ENCODE results near the gene CD300A. TPM values are rescaled to one million over a fixed set of nuclear protein-coding genes. Genes with fewer than 3 reads are reported as not detected.
A peak's percentile ranks its signal among the peaks of the same experiment; 100 is the strongest.

The CD300A gene
- total RNA-seq, 1 experiment from 2014 or later = not detected

DNA sequence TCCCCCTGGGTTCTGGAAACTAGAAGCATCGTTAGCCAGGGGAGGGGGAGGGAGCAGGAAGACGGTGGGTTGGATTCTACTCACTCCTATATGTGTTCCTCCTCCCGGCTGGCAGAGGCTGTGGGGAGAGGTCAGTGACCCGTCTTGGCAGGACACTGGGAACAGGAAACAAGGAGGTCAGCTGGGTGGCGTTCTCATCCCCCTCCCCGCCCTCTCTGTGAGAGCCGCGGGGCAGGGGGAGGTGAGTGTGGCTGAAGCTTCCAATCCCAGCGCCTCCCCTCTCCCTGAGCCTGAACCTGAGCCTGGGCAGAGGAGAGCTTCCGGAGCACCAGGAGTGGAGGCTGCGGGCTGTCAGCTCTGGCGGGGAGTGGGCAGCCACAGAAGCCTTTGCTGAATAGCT is 22.0 kb upstream of the CD300A start:
- Histone ChIP-seq H3K4me3 (no peak overlapping the region), H3K27ac (no peak overlapping the region), H3K36me3 (peaks cover 4% of the 10 kb centered on the region), H3K9me3 (replicated peaks) (no peaks in the 10 kb centered on the region), H3K27me3 (replicated peaks) (no peaks in the 10 kb centered on the region), H3K4me1 (replicated peaks) (peaks cover 10% of the 10 kb centered on the region)
- no peak for DNase-seq (ENCODE audit: low read depth in 1 of 2, low spot score in 2 of 2)

- no peaks in the 10 kb centered on the region for H3K9me3 ChIP-seq (replicated peaks)
- H3K27me3 ChIP-seq (replicated peaks) = no peaks in the 10 kb centered on the region
- H3K4me1 ChIP-seq (replicated peaks) = peaks cover 14% of the 10 kb centered on the region
- no peak overlapping the region for H3K4me3 ChIP-seq
- DNase-seq (ENCODE audit: low read depth in 1 of 2, low spot score in 2 of 2) = no peak
- H3K36me3 ChIP-seq = peaks cover 4% of the 10 kb centered on the region
- H3K27ac ChIP-seq = no peak overlapping the region
Observed at GRCh38 chr17:74445158-74445557, 21.3 kb upstream of the CD300A start.

GRCh38 chr17:74446551-74447500 is 19.6 kb upstream of the CD300A start:
- H3K27me3 ChIP-seq (replicated peaks) = no peaks in the 10 kb centered on the region
- no peak overlapping the region for H3K4me3 ChIP-seq
- H3K36me3 ChIP-seq = peaks cover 4% of the 10 kb centered on the region
- no peaks in the 10 kb centered on the region for H3K9me3 ChIP-seq (replicated peaks)
- no peak overlapping the region for H3K27ac ChIP-seq
- no peak for DNase-seq (ENCODE audit: low read depth in 1 of 2, low spot score in 2 of 2)
- H3K4me1 ChIP-seq (replicated peaks) = peaks cover 14% of the 10 kb centered on the region

DNA sequence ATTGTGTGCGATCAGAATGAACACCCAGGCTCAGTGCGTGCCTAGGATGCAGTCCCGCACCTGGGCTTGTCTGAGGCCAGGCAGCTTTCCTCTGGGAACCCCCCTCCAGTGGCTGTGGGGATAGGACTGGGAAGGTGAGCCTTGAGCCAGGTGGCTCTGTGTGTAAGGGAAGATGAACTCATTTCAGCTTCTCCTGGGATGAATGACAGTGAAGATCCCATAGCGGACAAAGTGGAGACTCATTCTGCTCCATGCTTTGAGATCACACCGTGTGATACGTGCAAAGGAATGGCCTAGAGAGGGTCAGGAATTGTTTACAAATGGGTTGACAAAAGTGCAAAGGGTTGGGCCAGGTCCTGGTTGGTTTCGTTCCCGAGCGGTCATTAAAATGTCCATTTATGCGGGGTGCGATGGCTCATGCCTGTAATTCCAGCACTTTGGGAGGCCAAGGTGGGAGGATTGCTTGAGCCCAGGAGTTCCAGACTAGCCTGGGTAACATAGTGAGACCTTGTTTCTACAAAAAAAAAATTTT is 18.7 kb upstream of the CD300A start:
- H3K27ac ChIP-seq = no peak overlapping the region
- no peaks in the 10 kb centered on the region for H3K9me3 ChIP-seq (replicated peaks)
- peaks cover 14% of the 10 kb centered on the region for H3K4me1 ChIP-seq (replicated peaks)
- peaks cover 4% of the 10 kb centered on the region for H3K36me3 ChIP-seq
- H3K4me3 ChIP-seq = no peak overlapping the region
- no peak for DNase-seq (ENCODE audit: low read depth in 1 of 2, low spot score in 2 of 2)
- no peaks in the 10 kb centered on the region for H3K27me3 ChIP-seq (replicated peaks)

DNA sequence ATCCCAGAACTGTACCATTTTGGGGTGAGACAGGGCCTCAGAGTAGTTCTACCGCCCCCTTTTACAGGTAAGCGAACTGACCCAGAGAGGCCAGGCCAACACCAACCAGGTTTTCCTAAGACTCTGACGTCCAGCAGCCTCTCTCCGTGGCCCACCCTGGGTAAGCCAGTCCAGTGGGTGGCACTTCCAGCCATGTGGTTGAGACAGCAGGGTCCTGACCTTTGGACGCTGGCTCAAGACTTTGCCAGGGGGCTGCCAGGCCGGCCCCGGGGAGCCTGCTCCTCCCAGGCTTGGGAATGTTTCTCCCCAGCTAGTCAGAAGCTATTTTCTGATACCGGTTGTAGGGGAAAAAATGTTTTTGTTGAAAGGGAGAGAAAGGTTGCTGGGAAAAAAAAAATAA is 17.7 kb upstream of the CD300A start:
- Histone ChIP-seq H3K27ac (peak overlapping the region; percentile 26; the same call in 1 of the 2 replicates), H3K9me3 (replicated peaks) (no peaks in the 10 kb centered on the region), H3K4me1 (replicated peaks) (peaks cover 17% of the 10 kb centered on the region), H3K27me3 (replicated peaks) (no peaks in the 10 kb centered on the region), H3K36me3 (peaks cover 4% of the 10 kb centered on the region), H3K4me3 (no peak overlapping the region)
- DNase-seq (ENCODE audit: low read depth in 1 of 2, low spot score in 2 of 2) = no peak

DNA sequence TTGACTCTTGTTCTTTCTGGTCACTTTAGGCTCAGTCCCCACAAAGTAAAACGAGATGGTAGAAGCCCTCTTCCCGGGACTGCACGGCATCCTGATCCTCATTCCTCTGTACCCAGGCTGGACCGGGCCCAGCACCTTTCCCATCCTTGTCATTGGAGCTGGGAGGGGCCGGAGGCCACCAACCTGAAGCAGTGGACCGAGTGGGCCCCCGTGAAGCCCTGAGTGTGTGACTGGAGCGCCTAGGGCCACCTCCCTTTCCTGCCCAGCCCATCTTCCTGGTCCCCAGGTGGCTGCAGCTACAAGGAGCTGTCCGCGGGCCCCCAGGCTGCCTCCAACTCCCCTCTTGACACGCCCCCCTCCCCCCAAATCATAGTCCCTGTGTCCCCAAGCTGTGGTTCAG is 17.1 kb upstream of the CD300A start:
- Histone ChIP-seq H3K4me3 (no peak overlapping the region), H3K27me3 (replicated peaks) (no peaks in the 10 kb centered on the region), H3K4me1 (replicated peaks) (peaks cover 20% of the 10 kb centered on the region), H3K27ac (no peak overlapping the region), H3K36me3 (peaks cover 4% of the 10 kb centered on the region), H3K9me3 (replicated peaks) (no peaks in the 10 kb centered on the region)
- no peak for DNase-seq (ENCODE audit: low read depth in 1 of 2, low spot score in 2 of 2)

GRCh38 chr17:74449773-74450172 is 16.7 kb upstream of the CD300A start:
- H3K36me3 ChIP-seq = no peaks in the 10 kb centered on the region; the same call in 1 of the 2 replicates
- H3K4me3 ChIP-seq = no peak overlapping the region
- no peaks in the 10 kb centered on the region for H3K9me3 ChIP-seq (replicated peaks)
- H3K4me1 ChIP-seq (replicated peaks) = peaks cover 25% of the 10 kb centered on the region
- no peaks in the 10 kb centered on the region for H3K27me3 ChIP-seq (replicated peaks)
- no peak overlapping the region for H3K27ac ChIP-seq
- no peak for DNase-seq (ENCODE audit: low read depth in 1 of 2, low spot score in 2 of 2)

- H3K27ac ChIP-seq = no peak overlapping the region
Observed at GRCh38 chr17:74450231-74450630, 16.2 kb upstream of the CD300A start.

GRCh38 chr17:74450925-74451403 is 15.5 kb upstream of the CD300A start:
- Histone ChIP-seq H3K9me3 (replicated peaks) (no peaks in the 10 kb centered on the region), H3K4me3 (no peak overlapping the region), H3K4me1 (replicated peaks) (peaks cover 29% of the 10 kb centered on the region), H3K36me3 (no peaks in the 10 kb centered on the region; the same call in 1 of the 2 replicates), H3K27me3 (replicated peaks) (no peaks in the 10 kb centered on the region), H3K27ac (no peak overlapping the region)
- DNase-seq (ENCODE audit: low read depth in 1 of 2, low spot score in 2 of 2) = no peak

More at GRCh38 chr17:74450231-74450630, 16.2 kb upstream of the CD300A start:
- Histone ChIP-seq H3K9me3 (replicated peaks) (no peaks in the 10 kb centered on the region), H3K27me3 (replicated peaks) (no peaks in the 10 kb centered on the region), H3K4me1 (replicated peaks) (peaks cover 29% of the 10 kb centered on the region), H3K4me3 (no peak overlapping the region), H3K36me3 (no peaks in the 10 kb centered on the region; the same call in 1 of the 2 replicates)
- no peak for DNase-seq (ENCODE audit: low read depth in 1 of 2, low spot score in 2 of 2)

- peaks cover 29% of the 10 kb centered on the region for H3K4me1 ChIP-seq (replicated peaks)
- no peaks in the 10 kb centered on the region for H3K9me3 ChIP-seq (replicated peaks)
- DNase-seq (ENCODE audit: low read depth in 1 of 2, low spot score in 2 of 2) = no peak
- H3K27me3 ChIP-seq (replicated peaks) = no peaks in the 10 kb centered on the region
- no peaks in the 10 kb centered on the region; the same call in 1 of the 2 replicates for H3K36me3 ChIP-seq
- H3K4me3 ChIP-seq = no peak overlapping the region
- no peak overlapping the region for H3K27ac ChIP-seq
Observed at GRCh38 chr17:74451557-74451956, 14.9 kb upstream of the CD300A start.

- no peaks in the 10 kb centered on the region for H3K9me3 ChIP-seq (replicated peaks)
- no peak for DNase-seq (ENCODE audit: low read depth in 1 of 2, low spot score in 2 of 2)
- peaks cover 29% of the 10 kb centered on the region for H3K4me1 ChIP-seq (replicated peaks)
- H3K27me3 ChIP-seq (replicated peaks) = no peaks in the 10 kb centered on the region
- no peak overlapping the region for H3K27ac ChIP-seq
- H3K4me3 ChIP-seq = no peak overlapping the region
- no peaks in the 10 kb centered on the region; the same call in 1 of the 2 replicates for H3K36me3 ChIP-seq
Observed at GRCh38 chr17:74452033-74452840, 14.2 kb upstream of the CD300A start.

DNA sequence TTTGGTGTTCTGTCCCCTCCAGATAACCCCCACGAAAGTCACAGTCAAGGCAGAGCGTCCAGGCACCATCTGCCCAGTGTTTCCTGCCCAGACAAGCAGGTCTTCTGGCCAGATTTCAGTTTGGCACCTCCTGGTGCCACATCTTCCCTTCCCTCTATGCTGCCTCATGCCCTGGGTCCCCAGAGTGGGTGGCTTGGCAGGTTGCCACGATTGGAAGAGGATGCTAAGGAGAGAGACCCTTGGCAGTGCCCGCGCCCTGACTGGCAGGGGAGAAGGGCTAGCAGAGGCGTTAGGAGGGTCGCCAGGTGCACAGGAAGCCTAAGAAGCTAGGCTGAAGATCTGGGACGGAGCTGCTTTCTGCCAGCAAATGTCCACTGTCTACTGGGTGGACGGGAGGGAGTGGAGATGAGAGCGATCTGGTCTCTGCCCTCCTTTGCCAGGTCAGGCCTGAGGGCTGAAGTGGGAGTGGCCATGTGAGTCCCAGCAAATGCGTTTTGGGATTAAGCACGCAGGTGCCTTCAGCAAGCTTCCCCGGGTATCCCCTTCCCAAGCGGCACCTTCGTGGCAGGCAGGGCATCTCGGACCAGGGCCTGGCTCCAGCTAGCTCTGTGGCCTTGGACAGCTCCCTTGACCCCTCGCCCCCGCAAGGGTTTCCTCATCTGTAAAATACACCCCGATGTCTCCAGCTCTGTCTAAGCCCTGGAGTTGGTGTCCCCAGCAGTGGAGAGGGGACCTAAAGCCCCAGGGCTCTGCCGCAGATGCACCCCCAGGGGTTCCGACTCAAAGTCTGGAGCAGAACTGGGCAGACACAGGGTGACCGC is 13.4 kb upstream of the CD300A start:
- Histone ChIP-seq H3K4me1 (replicated peaks) (peaks cover 35% of the 10 kb centered on the region), H3K9me3 (replicated peaks) (no peaks in the 10 kb centered on the region), H3K27ac (no peak overlapping the region), H3K4me3 (no peak overlapping the region), H3K27me3 (replicated peaks) (no peaks in the 10 kb centered on the region; the same call in 1 of the 2 replicates), H3K36me3 (no peaks in the 10 kb centered on the region; the same call in 1 of the 2 replicates)
- no peak for DNase-seq (ENCODE audit: low read depth in 1 of 2, low spot score in 2 of 2)
